ENCODE data around the gene ALDH1A2. TPM values are rescaled to one million over a fixed set of nuclear protein-coding genes. Genes with fewer than 3 reads are reported as not detected.
"Not testable (repeated sequence)": the region's sequence is repeated elsewhere in the genome, so short reads cannot be mapped to it uniquely, and the experiment has no call there.

The ALDH1A2 gene
- total RNA-seq, 1 donor from 2014 or later: 11.0 TPM

GRCh38 chr15:58095415-58095814, 29.9 kb upstream of the ALDH1A2 start:
- H3K9me3 ChIP-seq (ENCODE audit: control insufficient read depth in 3 of 3, low read length in 3 of 3): no peaks in the 10 kb centered on the region
- H3K36me3 ChIP-seq (ENCODE audit: control insufficient read depth in 3 of 3, insufficient read depth in 3 of 3, low read length in 3 of 3): no peaks in the 10 kb centered on the region
- no peak overlapping the region for H3K27ac ChIP-seq (ENCODE audit: low read depth, low read length)
- no peak overlapping the region for H3K9ac ChIP-seq (ENCODE audit: low read depth in 1 of 3, low read length in 3 of 3)
- no peaks in the 10 kb centered on the region for H3K4me1 ChIP-seq (ENCODE audit: control insufficient read depth in 3 of 3, insufficient read depth in 3 of 3, low read length in 3 of 3)
- H3K27me3 ChIP-seq (ENCODE audit: control insufficient read depth in 3 of 3, insufficient read depth in 3 of 3, low read length in 3 of 3): no peaks in the 10 kb centered on the region
- no peak overlapping the region for H3K4me3 ChIP-seq (ENCODE audit: low read length in 3 of 3)

- no peaks in the 10 kb centered on the region for H3K9me3 ChIP-seq (ENCODE audit: control insufficient read depth in 3 of 3, low read length in 3 of 3)
Measured at GRCh38 chr15:58087871-58088270, 22.4 kb upstream of the ALDH1A2 start.

GRCh38 chr15:58086491-58086890, 21.0 kb upstream of the ALDH1A2 start:
- H3K9ac ChIP-seq (ENCODE audit: low read depth in 1 of 3, low read length in 3 of 3): no peak overlapping the region
- H3K4me1 ChIP-seq (ENCODE audit: control insufficient read depth in 3 of 3, insufficient read depth in 3 of 3, low read length in 3 of 3): no peaks in the 10 kb centered on the region
- H3K4me3 ChIP-seq (ENCODE audit: low read length in 3 of 3): no peak overlapping the region
- no peaks in the 10 kb centered on the region for H3K27me3 ChIP-seq (ENCODE audit: control insufficient read depth in 3 of 3, insufficient read depth in 3 of 3, low read length in 3 of 3)
- H3K27ac ChIP-seq (ENCODE audit: low read depth, low read length): no peak overlapping the region
- H3K9me3 ChIP-seq (ENCODE audit: control insufficient read depth in 3 of 3, low read length in 3 of 3): no peaks in the 10 kb centered on the region
- no peaks in the 10 kb centered on the region for H3K36me3 ChIP-seq (ENCODE audit: control insufficient read depth in 3 of 3, insufficient read depth in 3 of 3, low read length in 3 of 3)

More at GRCh38 chr15:58087871-58088270, 22.4 kb upstream of the ALDH1A2 start:
- Histone ChIP-seq H3K9ac (ENCODE audit: low read depth in 1 of 3, low read length in 3 of 3) (no peak overlapping the region), H3K4me3 (ENCODE audit: low read length in 3 of 3) (no peak overlapping the region), H3K27ac (ENCODE audit: low read depth, low read length) (no peak overlapping the region), H3K27me3 (ENCODE audit: control insufficient read depth in 3 of 3, insufficient read depth in 3 of 3, low read length in 3 of 3) (no peaks in the 10 kb centered on the region), H3K4me1 (ENCODE audit: control insufficient read depth in 3 of 3, insufficient read depth in 3 of 3, low read length in 3 of 3) (no peaks in the 10 kb centered on the region), H3K36me3 (ENCODE audit: control insufficient read depth in 3 of 3, insufficient read depth in 3 of 3, low read length in 3 of 3) (no peaks in the 10 kb centered on the region)

- Histone ChIP-seq H3K9me3 (ENCODE audit: control insufficient read depth in 3 of 3, low read length in 3 of 3) (no peaks in the 10 kb centered on the region), H3K9ac (ENCODE audit: low read depth in 1 of 3, low read length in 3 of 3) (no peak overlapping the region), H3K4me3 (ENCODE audit: low read length in 3 of 3) (no peak overlapping the region), H3K27ac (ENCODE audit: low read depth, low read length) (no peak overlapping the region), H3K36me3 (ENCODE audit: control insufficient read depth in 3 of 3, insufficient read depth in 3 of 3, low read length in 3 of 3) (no peaks in the 10 kb centered on the region), H3K4me1 (ENCODE audit: control insufficient read depth in 3 of 3, insufficient read depth in 3 of 3, low read length in 3 of 3) (no peaks in the 10 kb centered on the region), H3K27me3 (ENCODE audit: control insufficient read depth in 3 of 3, insufficient read depth in 3 of 3, low read length in 3 of 3) (no peaks in the 10 kb centered on the region)
Measured at GRCh38 chr15:58083526-58083925, 18.0 kb upstream of the ALDH1A2 start.

GRCh38 chr15:58081891-58082290, 16.4 kb upstream of the ALDH1A2 start:
- H3K36me3 ChIP-seq (ENCODE audit: control insufficient read depth in 3 of 3, insufficient read depth in 3 of 3, low read length in 3 of 3): no peaks in the 10 kb centered on the region
- no peaks in the 10 kb centered on the region for H3K4me1 ChIP-seq (ENCODE audit: control insufficient read depth in 3 of 3, insufficient read depth in 3 of 3, low read length in 3 of 3)
- H3K27ac ChIP-seq (ENCODE audit: low read depth, low read length): no peak overlapping the region
- no peaks in the 10 kb centered on the region for H3K27me3 ChIP-seq (ENCODE audit: control insufficient read depth in 3 of 3, insufficient read depth in 3 of 3, low read length in 3 of 3)
- no peak overlapping the region for H3K9ac ChIP-seq (ENCODE audit: low read depth in 1 of 3, low read length in 3 of 3)
- no peak overlapping the region for H3K4me3 ChIP-seq (ENCODE audit: low read length in 3 of 3)
- H3K9me3 ChIP-seq (ENCODE audit: control insufficient read depth in 3 of 3, low read length in 3 of 3): no peaks in the 10 kb centered on the region

GRCh38 chr15:58081456-58081855, 15.9 kb upstream of the ALDH1A2 start:
- Histone ChIP-seq H3K4me1 (ENCODE audit: control insufficient read depth in 3 of 3, insufficient read depth in 3 of 3, low read length in 3 of 3) (no peaks in the 10 kb centered on the region), H3K4me3 (ENCODE audit: low read length in 3 of 3) (no peak overlapping the region), H3K27me3 (ENCODE audit: control insufficient read depth in 3 of 3, insufficient read depth in 3 of 3, low read length in 3 of 3) (no peaks in the 10 kb centered on the region), H3K9me3 (ENCODE audit: control insufficient read depth in 3 of 3, low read length in 3 of 3) (no peaks in the 10 kb centered on the region), H3K36me3 (ENCODE audit: control insufficient read depth in 3 of 3, insufficient read depth in 3 of 3, low read length in 3 of 3) (no peaks in the 10 kb centered on the region), H3K9ac (ENCODE audit: low read depth in 1 of 3, low read length in 3 of 3) (no peak overlapping the region), H3K27ac (ENCODE audit: low read depth, low read length) (no peak overlapping the region)

- not testable (repeated sequence) for H3K27me3 ChIP-seq (ENCODE audit: control insufficient read depth in 3 of 3, insufficient read depth in 3 of 3, low read length in 3 of 3); H3K36me3 ChIP-seq (ENCODE audit: control insufficient read depth in 3 of 3, insufficient read depth in 3 of 3, low read length in 3 of 3); H3K27ac ChIP-seq (ENCODE audit: low read depth, low read length); H3K4me3 ChIP-seq (ENCODE audit: low read length in 3 of 3); H3K4me1 ChIP-seq (ENCODE audit: control insufficient read depth in 3 of 3, insufficient read depth in 3 of 3, low read length in 3 of 3); H3K9me3 ChIP-seq (ENCODE audit: control insufficient read depth in 3 of 3, low read length in 3 of 3); H3K9ac ChIP-seq (ENCODE audit: low read depth in 1 of 3, low read length in 3 of 3)
Measured at GRCh38 chr15:58080959-58081358, 15.4 kb upstream of the ALDH1A2 start.

GRCh38 chr15:58080398-58080797, 14.9 kb upstream of the ALDH1A2 start:
- Histone ChIP-seq H3K36me3 (ENCODE audit: control insufficient read depth in 3 of 3, insufficient read depth in 3 of 3, low read length in 3 of 3) (no peaks in the 10 kb centered on the region), H3K27me3 (ENCODE audit: control insufficient read depth in 3 of 3, insufficient read depth in 3 of 3, low read length in 3 of 3) (no peaks in the 10 kb centered on the region), H3K4me3 (ENCODE audit: low read length in 3 of 3) (no peak overlapping the region), H3K27ac (ENCODE audit: low read depth, low read length) (no peak overlapping the region), H3K9me3 (ENCODE audit: control insufficient read depth in 3 of 3, low read length in 3 of 3) (no peaks in the 10 kb centered on the region), H3K4me1 (ENCODE audit: control insufficient read depth in 3 of 3, insufficient read depth in 3 of 3, low read length in 3 of 3) (no peaks in the 10 kb centered on the region), H3K9ac (ENCODE audit: low read depth in 1 of 3, low read length in 3 of 3) (no peak overlapping the region)

- H3K27ac ChIP-seq (ENCODE audit: low read depth, low read length): no peak overlapping the region
- H3K27me3 ChIP-seq (ENCODE audit: control insufficient read depth in 3 of 3, insufficient read depth in 3 of 3, low read length in 3 of 3): no peaks in the 10 kb centered on the region
- H3K4me1 ChIP-seq (ENCODE audit: control insufficient read depth in 3 of 3, insufficient read depth in 3 of 3, low read length in 3 of 3): no peaks in the 10 kb centered on the region
- H3K9me3 ChIP-seq (ENCODE audit: control insufficient read depth in 3 of 3, low read length in 3 of 3): no peaks in the 10 kb centered on the region
- no peaks in the 10 kb centered on the region for H3K36me3 ChIP-seq (ENCODE audit: control insufficient read depth in 3 of 3, insufficient read depth in 3 of 3, low read length in 3 of 3)
- H3K4me3 ChIP-seq (ENCODE audit: low read length in 3 of 3): no peak overlapping the region
- H3K9ac ChIP-seq (ENCODE audit: low read depth in 1 of 3, low read length in 3 of 3): no peak overlapping the region
Measured at GRCh38 chr15:58078591-58078990, 13.1 kb upstream of the ALDH1A2 start.

- Histone ChIP-seq H3K36me3 (ENCODE audit: control insufficient read depth in 3 of 3, insufficient read depth in 3 of 3, low read length in 3 of 3) (no peaks in the 10 kb centered on the region), H3K4me1 (ENCODE audit: control insufficient read depth in 3 of 3, insufficient read depth in 3 of 3, low read length in 3 of 3) (no peaks in the 10 kb centered on the region), H3K9me3 (ENCODE audit: control insufficient read depth in 3 of 3, low read length in 3 of 3) (no peaks in the 10 kb centered on the region), H3K4me3 (ENCODE audit: low read length in 3 of 3) (no peak overlapping the region), H3K9ac (ENCODE audit: low read depth in 1 of 3, low read length in 3 of 3) (no peak overlapping the region), H3K27me3 (ENCODE audit: control insufficient read depth in 3 of 3, insufficient read depth in 3 of 3, low read length in 3 of 3) (no peaks in the 10 kb centered on the region), H3K27ac (ENCODE audit: low read depth, low read length) (no peak overlapping the region)
Measured at GRCh38 chr15:58077427-58077826, 11.9 kb upstream of the ALDH1A2 start.

GRCh38 chr15:58074452-58074851, 8.9 kb upstream of the ALDH1A2 start:
- H3K4me1 ChIP-seq (ENCODE audit: control insufficient read depth in 3 of 3, insufficient read depth in 3 of 3, low read length in 3 of 3): no peaks in the 10 kb centered on the region
- no peaks in the 10 kb centered on the region for H3K9me3 ChIP-seq (ENCODE audit: control insufficient read depth in 3 of 3, low read length in 3 of 3)
- H3K36me3 ChIP-seq (ENCODE audit: control insufficient read depth in 3 of 3, insufficient read depth in 3 of 3, low read length in 3 of 3): no peaks in the 10 kb centered on the region
- no peak overlapping the region for H3K9ac ChIP-seq (ENCODE audit: low read depth in 1 of 3, low read length in 3 of 3)
- no peak overlapping the region for H3K27ac ChIP-seq (ENCODE audit: low read depth, low read length)
- no peak overlapping the region for H3K4me3 ChIP-seq (ENCODE audit: low read length in 3 of 3)
- peaks cover 0 to 5% (median 0%) of the 10 kb centered on the region in 3 donors for H3K27me3 ChIP-seq (ENCODE audit: control insufficient read depth in 3 of 3, insufficient read depth in 3 of 3, low read length in 3 of 3)

All from skeletal muscle tissue (tissue), 4 donors.